Neural cell (in vitro differentiated cells): ENCODE data around the gene SLC41A3. TPM values are rescaled to one million over a fixed set of nuclear protein-coding genes. Genes with fewer than 3 reads are reported as not detected.

Source experiments
- H2AFZ ChIP-seq: fragments of 200-600, 300-800 bp; sonication (generic), shearing (Covaris generic); 2 replicates; pipeline ENCODE4 v1.6.0; 2014; ENCODE audit warnings: low read depth, mild to moderate bottlenecking, antibody characterized with exemption, low read length, moderate library complexity
- H3F3A ChIP-seq: fragments of 200-600 bp; shearing (Covaris generic); 2 replicates; pipeline ENCODE4 v1.6.1; 2016; ENCODE audit warnings: mild to moderate bottlenecking, moderate library complexity, mixed read lengths, antibody characterized with exemption, low read length; ENCODE audit not compliant: insufficient read depth, poor library complexity, severe bottlenecking
- H3K27ac ChIP-seq: fragments of 200-600, 300-800 bp; sonication (generic), shearing (Covaris generic); 2 replicates; pipeline ENCODE4 v1.5.1; 2014; ENCODE audit warnings: mild to moderate bottlenecking, low read length, moderate library complexity
- H3K27me3 ChIP-seq: fragments of 300-800, 200-600 bp; sonication (generic), shearing (Covaris generic); 2 replicates; pipeline ENCODE4 v1.6.0; 2014; ENCODE audit warnings: mild to moderate bottlenecking, low read depth, low read length, moderate library complexity; ENCODE audit not compliant: insufficient read depth
- H3K36me3 ChIP-seq: fragments of 300-800, 200-600 bp; sonication (generic), shearing (Covaris generic); 2 replicates; pipeline ENCODE4 v1.5.1; 2014; ENCODE audit warnings: mild to moderate bottlenecking, antibody characterized with exemption, low read length, moderate library complexity; ENCODE audit not compliant: insufficient read depth
- H3K4me2 ChIP-seq: fragments of 300-800, 200-600 bp; sonication (generic), shearing (Covaris generic); 2 replicates; pipeline ENCODE4 v1.6.0; 2014; ENCODE audit warnings: mild to moderate bottlenecking, low read length
- H3K4me3 ChIP-seq: fragments of 300-800, 200-600 bp; sonication (generic), shearing (Covaris generic); 2 replicates; pipeline ENCODE4 v1.5.1; 2014; ENCODE audit warnings: mild to moderate bottlenecking, low read length, moderate library complexity
- H3K79me2 ChIP-seq: fragments of 200-600 bp; shearing (Covaris generic); replicated peaks from 2 replicates; pipeline ENCODE4 v1.6.0; 2014; ENCODE audit warnings: mild to moderate bottlenecking, low read length, moderate library complexity; ENCODE audit not compliant: insufficient read depth
- H3K9ac ChIP-seq: fragments of 300-800, 200-600 bp; sonication (generic), shearing (Covaris generic); 2 replicates; pipeline ENCODE4 v1.6.1; 2016; ENCODE audit warnings: mild to moderate bottlenecking, low read length, mixed read lengths
- H3K9me2 ChIP-seq: fragments of 200-600 bp; shearing (Covaris generic); 2 replicates; pipeline ENCODE4 v1.6.1; 2016; ENCODE audit warnings: mild to moderate bottlenecking, low read length, mixed read lengths; ENCODE audit not compliant: insufficient read depth
- H3K9me3 ChIP-seq: fragments of 200-600, 300-800 bp; sonication (generic), shearing (Covaris generic); 2 replicates; pipeline ENCODE4 v1.6.1; 2016; ENCODE audit warnings: mild to moderate bottlenecking, mixed run types, low read length, moderate library complexity, mixed read lengths
- H4K20me1 ChIP-seq: fragments of 200-600 bp; shearing (Covaris generic); 2 replicates; pipeline ENCODE4 v1.6.1; 2016; ENCODE audit warnings: mild to moderate bottlenecking, mixed run types; ENCODE audit not compliant: insufficient read depth
- CTCF ChIP-seq: fragments of 450-650 bp; IDR thresholded peaks from 2 replicates; pipeline ENCODE4 v1.5.1; 2014; ENCODE audit warnings: antibody characterized with exemption, mild to moderate bottlenecking, moderate library complexity; ENCODE audit not compliant: poor library complexity, severe bottlenecking
- EP300 ChIP-seq: fragments of 450-650 bp; conservative IDR thresholded peaks from 2 replicates; pipeline ENCODE4 v1.6.1; 2014; ENCODE audit warnings: antibody characterized with exemption, mild to moderate bottlenecking, moderate library complexity; ENCODE audit not compliant: poor library complexity, severe bottlenecking
- EZH2 ChIP-seq: fragments of 200-600, 300-800 bp; shearing (Covaris generic), sonication (generic); IDR thresholded peaks from 2 replicates; pipeline ENCODE4 v1.6.1; 2014; ENCODE audit warnings: antibody characterized with exemption, low read length, borderline replicate concordance, mild to moderate bottlenecking; ENCODE audit not compliant: insufficient read depth, poor library complexity, severe bottlenecking
- MXI1 ChIP-seq: fragments of 450-650 bp; conservative IDR thresholded peaks from 2 replicates; pipeline ENCODE4 v1.6.1; 2014; ENCODE audit warnings: antibody characterized with exemption, mild to moderate bottlenecking; ENCODE audit not compliant: poor library complexity, severe bottlenecking
- POLR2AphosphoS5 ChIP-seq: IDR thresholded peaks from 2 replicates; pipeline ENCODE4 v1.6.1; 2012
- RAD21 ChIP-seq: fragments of 450-650 bp; conservative IDR thresholded peaks from 2 replicates; pipeline ENCODE4 v1.6.1; 2014; ENCODE audit warnings: antibody characterized with exemption, mild to moderate bottlenecking, moderate library complexity
- REST ChIP-seq: IDR thresholded peaks from 2 replicates; pipeline ENCODE4 v1.6.1; 2012; ENCODE audit warnings: borderline replicate concordance
- SMC3 ChIP-seq: fragments of 450-650 bp; conservative IDR thresholded peaks from 2 replicates; pipeline ENCODE4 v1.6.1; 2014; ENCODE audit warnings: antibody characterized with exemption, mild to moderate bottlenecking, moderate library complexity; ENCODE audit not compliant: poor library complexity
- TAF1 ChIP-seq: IDR thresholded peaks from 2 replicates; pipeline ENCODE4 v1.6.1; 2012; ENCODE audit warnings: low read depth
- polyA plus RNA-seq: library from polyadenylated mRNA; depleted of rRNA; stranded (reverse); fragments of >200 nt; gene quantifications from 2 replicates; pipeline ENCODE4 v1.2.3, GENCODE V29; 2014

Gene SLC41A3
- polyA plus RNA-seq, 1 donor from 2014 or later, result 80.0 TPM

GRCh38 chr3:126004217-126004616 lies 79.7 kb downstream of the SLC41A3 start:
- no peaks in the 10 kb centered on the region for H3K9me3 ChIP-seq
- no peaks in the 10 kb centered on the region for H3K27me3 ChIP-seq
- H3K9ac ChIP-seq, result no peak overlapping the region
- no peaks in the 10 kb centered on the region for H3F3A ChIP-seq
- no peaks in the 10 kb centered on the region for H4K20me1 ChIP-seq
- TF ChIP-seq POLR2AphosphoS5, result no peak
- no peak for TF ChIP-seq REST
- no peak for TF ChIP-seq MXI1
- TF ChIP-seq EP300, result no peak
- TF ChIP-seq CTCF, result no peak
- TF ChIP-seq TAF1, result no peak
- no peak for TF ChIP-seq RAD21
- TF ChIP-seq SMC3, result no peak
- TF ChIP-seq EZH2, result no peak
- H3K4me2 ChIP-seq, result no peak overlapping the region
- peaks cover 8% of the 10 kb centered on the region for H3K36me3 ChIP-seq
- no peak overlapping the region for H3K27ac ChIP-seq
- H2AFZ ChIP-seq, result no peak overlapping the region
- H3K79me2 ChIP-seq, result no peaks in the 10 kb centered on the region
- H3K9me2 ChIP-seq, result no peaks in the 10 kb centered on the region
- no peak overlapping the region for H3K4me3 ChIP-seq

- Histone ChIP-seq H3K9me2 (no peaks in the 10 kb centered on the region), H3K9ac (no peak overlapping the region), H3K27me3 (no peaks in the 10 kb centered on the region), H3K4me3 (no peak overlapping the region), H3K79me2 (no peaks in the 10 kb centered on the region), H3K9me3 (no peaks in the 10 kb centered on the region), H2AFZ (no peak overlapping the region), H3K4me2 (no peak overlapping the region), H3K27ac (no peak overlapping the region), H3F3A (no peaks in the 10 kb centered on the region), H4K20me1 (no peaks in the 10 kb centered on the region), H3K36me3 (peaks cover 8% of the 10 kb centered on the region)
- TF ChIP-seq MXI1, result no peak
- no peak for TF ChIP-seq EP300
- no peak for TF ChIP-seq CTCF
- TF ChIP-seq RAD21, result no peak
- no peak for TF ChIP-seq TAF1
- TF ChIP-seq EZH2, result no peak
- no peak for TF ChIP-seq SMC3
- TF ChIP-seq REST, result no peak
- TF ChIP-seq POLR2AphosphoS5, result no peak
Observed at GRCh38 chr3:126003447-126004190, 80.3 kb downstream of the SLC41A3 start.
